A549 treated with DMSO at 1 μM for 4 hours (cell line): ENCODE data around the gene SELL. TPM values are rescaled to one million over a fixed set of nuclear protein-coding genes. Genes with fewer than 3 reads are reported as not detected.

ENCODE experiments used
- total RNA-seq: library from RNA; stranded (reverse); fragments of 200-300 nt; extraction: Qiagen RNA extraction; gene quantifications from 5 replicates; pipeline ENCODE4 v1.2.3, GENCODE V29; 2022; ENCODE audit warnings: low read depth

Gene SELL
- total RNA-seq, result 0.10 to 0.34 TPM (median 0.26 TPM) in 5 replicates

GRCh38 chr1:169711469-169712308 lies at the start of gene SELL:
Gene SELL (minus strand): TSS chr1:169711620. CDS start chr1:169711498, 122 bp downstream.

GRCh38 chr1:169733924-169734323 lies 22.5 kb upstream of the SELL start, which contains the start of gene SELE:
Gene SELE (minus strand): TSS chr1:169734079. CDS start chr1:169733612, 467 bp downstream.

Other genes with a start within 250 kb of the SELL start
- 6.1 to 7.5 TPM (median 6.9 TPM) in 5 replicates for gene SLC19A2, start 225.7 kb downstream of the SELL start, total RNA-seq
- 0.07 to 0.20 TPM (median 0.09 TPM) in 5 replicates for gene F5, start 125.1 kb downstream of the SELL start, total RNA-seq
- gene SELP, start 81.5 kb downstream of the SELL start, total RNA-seq, result not detected in 5 replicates
- not detected in 5 replicates for gene SELE, start 22.5 kb upstream of the SELL start, total RNA-seq
- gene METTL18, start 83.3 kb upstream of the SELL start, total RNA-seq, result 5.4 to 7.8 TPM (median 6.9 TPM) in 5 replicates
- 2.7 to 4.2 TPM (median 3.8 TPM) in 5 replicates for gene SCYL3, start 182.3 kb upstream of the SELL start, total RNA-seq